Loucy (cell line): ENCODE measurements around the gene TARM1.
"Not testable (repeated sequence)": the region's sequence is repeated elsewhere in the genome, so short reads cannot be mapped to it uniquely, and the experiment has no call there.

Experiments
- H2AFZ ChIP-seq: fragments of 200-600 bp; sonication (generic); 2 replicates; pipeline ENCODE4 v1.6.0; 2016; ENCODE audit warnings: antibody characterized with exemption, mild to moderate bottlenecking, low read length, moderate library complexity
- H3F3A ChIP-seq: fragments of 200-600 bp; 2 replicates; pipeline ENCODE4 v1.6.0; 2016; ENCODE audit warnings: antibody characterized with exemption, low read depth, mild to moderate bottlenecking
- H3K27me3 ChIP-seq: fragments of 200-600 bp; sonication (generic); 2 replicates; pipeline ENCODE4 v1.6.1; 2014; ENCODE audit warnings: low read length, mild to moderate bottlenecking; ENCODE audit not compliant: insufficient read depth, poor library complexity, severe bottlenecking
- H3K36me3 ChIP-seq: fragments of 200-600 bp; sonication (generic); 2 replicates; pipeline ENCODE4 v1.6.1; 2016; ENCODE audit warnings: low read length; ENCODE audit not compliant: insufficient read depth
- H3K4me1 ChIP-seq: fragments of 200-600 bp; sonication (generic); 2 replicates; pipeline ENCODE4 v1.5.1; 2014; ENCODE audit warnings: low read length, mild to moderate bottlenecking; ENCODE audit not compliant: insufficient read depth, poor library complexity, severe bottlenecking
- H3K4me2 ChIP-seq: fragments of 200-600 bp; sonication (generic); 2 replicates; pipeline ENCODE4 v1.6.0; 2014; ENCODE audit warnings: antibody characterized with exemption, low read length, low read depth, mild to moderate bottlenecking; ENCODE audit not compliant: poor library complexity, severe bottlenecking
- H3K4me3 ChIP-seq: fragments of 200-600 bp; sonication (generic); 2 replicates; pipeline ENCODE4 v1.5.1; 2014; ENCODE audit warnings: low read length, mild to moderate bottlenecking, mixed read lengths; ENCODE audit not compliant: poor library complexity, severe bottlenecking
- H3K79me2 ChIP-seq: fragments of 200-600 bp; sonication (generic); 2 replicates; pipeline ENCODE4 v1.6.1; 2014; ENCODE audit warnings: low read length; ENCODE audit not compliant: insufficient read depth
- H3K9ac ChIP-seq: fragments of 200-600 bp; sonication (generic); 2 replicates; pipeline ENCODE4 v1.6.0; 2014; ENCODE audit warnings: mild to moderate bottlenecking, low read depth, low read length, moderate library complexity; ENCODE audit not compliant: poor library complexity, severe bottlenecking
- H3K9me2 ChIP-seq: fragments of 200-600 bp; sonication (generic); replicated peaks from 2 replicates; pipeline ENCODE4 v1.6.1; 2016; ENCODE audit warnings: low read depth, low read length, mixed read lengths
- H3K9me3 ChIP-seq: fragments of 200-600 bp; sonication (generic); 2 replicates; pipeline ENCODE4 v1.6.1; 2014; ENCODE audit warnings: mild to moderate bottlenecking, antibody characterized with exemption, low read length, low read depth; ENCODE audit not compliant: insufficient read depth
- H4K20me1 ChIP-seq: fragments of 200-600 bp; sonication (generic); 2 replicates; pipeline ENCODE4 v1.6.0; 2014; ENCODE audit warnings: antibody characterized with exemption, low read length, mild to moderate bottlenecking; ENCODE audit not compliant: insufficient read depth, poor library complexity, severe bottlenecking
- EZH2phosphoT487 ChIP-seq: fragments of 200-600 bp; IDR thresholded peaks from 2 replicates; pipeline ENCODE4 v1.6.1; 2018; ENCODE audit warnings: antibody characterized with exemption, mild to moderate bottlenecking, moderate library complexity, borderline replicate concordance
- TF ChIP-seq, protein P1 (sequence below): fragments of 200-600 bp; sonication (generic); conservative IDR thresholded peaks from 2 replicates; pipeline ENCODE4 v1.5.1; 2014; ENCODE audit warnings: mild to moderate bottlenecking, antibody characterized with exemption, low read length

TARM1 gene

GRCh38 chr19:54041969-54042606 lies 39.1 kb downstream of the TARM1 start:
- no peak for TF ChIP-seq EZH2phosphoT487
- TF ChIP-seq, protein P1, sequence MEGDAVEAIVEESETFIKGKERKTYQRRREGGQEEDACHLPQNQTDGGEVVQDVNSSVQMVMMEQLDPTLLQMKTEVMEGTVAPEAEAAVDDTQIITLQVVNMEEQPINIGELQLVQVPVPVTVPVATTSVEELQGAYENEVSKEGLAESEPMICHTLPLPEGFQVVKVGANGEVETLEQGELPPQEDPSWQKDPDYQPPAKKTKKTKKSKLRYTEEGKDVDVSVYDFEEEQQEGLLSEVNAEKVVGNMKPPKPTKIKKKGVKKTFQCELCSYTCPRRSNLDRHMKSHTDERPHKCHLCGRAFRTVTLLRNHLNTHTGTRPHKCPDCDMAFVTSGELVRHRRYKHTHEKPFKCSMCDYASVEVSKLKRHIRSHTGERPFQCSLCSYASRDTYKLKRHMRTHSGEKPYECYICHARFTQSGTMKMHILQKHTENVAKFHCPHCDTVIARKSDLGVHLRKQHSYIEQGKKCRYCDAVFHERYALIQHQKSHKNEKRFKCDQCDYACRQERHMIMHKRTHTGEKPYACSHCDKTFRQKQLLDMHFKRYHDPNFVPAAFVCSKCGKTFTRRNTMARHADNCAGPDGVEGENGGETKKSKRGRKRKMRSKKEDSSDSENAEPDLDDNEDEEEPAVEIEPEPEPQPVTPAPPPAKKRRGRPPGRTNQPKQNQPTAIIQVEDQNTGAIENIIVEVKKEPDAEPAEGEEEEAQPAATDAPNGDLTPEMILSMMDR: no peak
- Histone ChIP-seq H3K9ac (no peak overlapping the region), H3K4me3 (no peak overlapping the region), H2AFZ (no peak overlapping the region), H4K20me1 (no peaks in the 10 kb centered on the region), H3K9me3 (no peaks in the 10 kb centered on the region), H3K36me3 (no peaks in the 10 kb centered on the region), H3K4me1 (no peaks in the 10 kb centered on the region), H3K79me2 (no peaks in the 10 kb centered on the region), H3K9me2 (no peaks in the 10 kb centered on the region), H3K27me3 (no peaks in the 10 kb centered on the region), H3F3A (no peaks in the 10 kb centered on the region), H3K4me2 (no peak overlapping the region)

DNA sequence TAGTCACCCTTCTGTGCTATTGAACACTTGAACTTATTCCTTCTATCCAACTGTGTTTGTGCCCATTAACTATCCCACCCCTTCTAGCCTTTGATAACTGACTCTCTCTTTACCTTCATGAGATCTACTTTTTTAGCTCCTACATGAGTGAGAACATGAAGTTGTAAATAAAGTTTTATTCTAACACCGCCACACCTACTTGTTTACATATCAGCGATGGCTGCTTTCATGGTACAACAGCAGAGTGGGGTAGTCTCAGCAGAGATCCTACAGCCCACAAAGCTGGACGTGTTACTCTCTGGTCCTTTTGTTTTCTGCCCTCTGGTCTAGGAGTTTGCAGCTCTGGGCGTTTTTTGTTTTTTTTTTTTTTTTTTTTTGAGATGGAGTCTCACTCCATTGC lies 41.2 kb downstream of the TARM1 start:
- H3K4me1 ChIP-seq: no peaks in the 10 kb centered on the region
- H3K9ac ChIP-seq: no peak overlapping the region
- H3K9me3 ChIP-seq: no peaks in the 10 kb centered on the region
- no peak overlapping the region for H3K4me3 ChIP-seq
- no peak for TF ChIP-seq EZH2phosphoT487
- TF ChIP-seq, protein P1: no peak
- H3K36me3 ChIP-seq: no peaks in the 10 kb centered on the region
- H3K79me2 ChIP-seq: no peaks in the 10 kb centered on the region
- H3F3A ChIP-seq: no peaks in the 10 kb centered on the region
- no peaks in the 10 kb centered on the region for H3K27me3 ChIP-seq
- no peaks in the 10 kb centered on the region for H3K9me2 ChIP-seq
- no peaks in the 10 kb centered on the region for H4K20me1 ChIP-seq
- H2AFZ ChIP-seq: no peak overlapping the region
- no peak overlapping the region for H3K4me2 ChIP-seq

DNA sequence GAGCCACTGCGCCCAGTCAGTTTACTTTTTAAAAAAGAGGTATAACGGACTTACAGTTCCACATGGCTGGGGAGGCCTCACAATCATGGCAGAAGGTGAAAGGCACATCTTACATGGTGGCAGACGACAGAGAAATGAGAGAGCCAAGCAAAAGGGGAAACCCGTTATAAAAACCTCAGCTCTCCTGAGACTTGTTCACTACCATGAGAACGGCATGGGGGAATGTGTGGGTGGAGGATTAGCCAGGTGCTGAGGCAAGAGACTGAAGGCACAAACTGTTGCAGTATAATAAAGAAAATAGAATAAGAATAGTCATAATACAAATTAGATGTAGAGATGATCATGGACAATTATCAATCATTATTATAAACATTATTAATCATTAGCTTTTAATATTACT lies 44.6 kb downstream of the TARM1 start:
- H3K4me1 ChIP-seq, H3K9me2 ChIP-seq, H3K4me3 ChIP-seq, H3K4me2 ChIP-seq, H3K9ac ChIP-seq, H3K9me3 ChIP-seq, H4K20me1 ChIP-seq, H3K79me2 ChIP-seq, H3K27me3 ChIP-seq, H2AFZ ChIP-seq, H3F3A ChIP-seq, H3K36me3 ChIP-seq: not testable (repeated sequence)
